Gastrocnemius medialis (tissue), 4 donors: ENCODE results near the gene DHX15.

Source experiments
- POLR2A ChIP-seq, 2 donors: fragments of 450-650 bp; IDR thresholded peaks; one replicate each; pipeline ENCODE4 v1.6.1; 2017; ENCODE audit warnings: antibody characterized with exemption in 2 of 2, mild to moderate bottlenecking in 2 of 2, moderate library complexity in 2 of 2
- TF ChIP-seq, protein P1 (sequence below), 5 experiments: fragments of 450-650 bp in 3 of 5; fragments of 200-600 bp in 2 of 5; sonication (generic) in 2 of 5; IDR thresholded peaks in 4 of 5; conservative IDR thresholded peaks in 1 of 5; 1 replicate in 4 of 5; 2 replicates in 1 of 5; pipeline ENCODE4 v1.5.1; 2016 to 2019; ENCODE audit warnings: antibody characterized with exemption in 5 of 5, mild to moderate bottlenecking in 3 of 5, moderate library complexity in 3 of 5

DNA sequence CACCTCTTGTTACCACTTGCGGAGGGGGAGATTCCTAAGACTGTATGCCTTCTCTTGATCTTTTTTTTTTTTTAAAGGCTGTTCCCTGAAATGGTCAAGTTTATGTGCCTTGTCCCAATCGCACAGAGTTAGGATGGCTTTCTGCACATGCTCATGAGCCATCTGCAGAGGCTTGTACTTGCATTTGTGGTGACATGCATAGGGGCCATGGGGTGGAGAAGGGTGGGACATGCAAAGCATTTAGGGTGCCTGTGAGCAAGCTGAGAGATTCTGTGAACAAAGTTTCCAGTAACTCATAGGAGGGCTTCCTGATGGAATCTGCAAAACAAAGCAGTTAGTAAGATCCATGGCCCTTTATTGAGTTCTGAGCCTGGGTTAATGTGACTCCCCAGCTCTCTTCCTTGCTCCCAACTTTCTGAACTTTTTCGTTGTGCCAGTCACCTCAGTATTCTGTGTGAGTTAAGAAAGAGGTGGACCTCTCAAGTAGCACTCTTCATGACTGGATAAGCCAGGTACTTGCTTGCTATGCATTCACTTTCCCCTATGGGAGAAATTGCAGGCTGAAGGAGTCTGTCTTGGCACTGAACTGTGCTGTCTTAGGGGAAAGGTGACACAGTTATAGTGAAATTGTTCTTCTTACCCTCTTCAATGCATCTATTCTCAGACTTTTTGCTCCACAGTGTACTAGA, 37.9 kb upstream of the DHX15 start:
- TF ChIP-seq, protein P1, sequence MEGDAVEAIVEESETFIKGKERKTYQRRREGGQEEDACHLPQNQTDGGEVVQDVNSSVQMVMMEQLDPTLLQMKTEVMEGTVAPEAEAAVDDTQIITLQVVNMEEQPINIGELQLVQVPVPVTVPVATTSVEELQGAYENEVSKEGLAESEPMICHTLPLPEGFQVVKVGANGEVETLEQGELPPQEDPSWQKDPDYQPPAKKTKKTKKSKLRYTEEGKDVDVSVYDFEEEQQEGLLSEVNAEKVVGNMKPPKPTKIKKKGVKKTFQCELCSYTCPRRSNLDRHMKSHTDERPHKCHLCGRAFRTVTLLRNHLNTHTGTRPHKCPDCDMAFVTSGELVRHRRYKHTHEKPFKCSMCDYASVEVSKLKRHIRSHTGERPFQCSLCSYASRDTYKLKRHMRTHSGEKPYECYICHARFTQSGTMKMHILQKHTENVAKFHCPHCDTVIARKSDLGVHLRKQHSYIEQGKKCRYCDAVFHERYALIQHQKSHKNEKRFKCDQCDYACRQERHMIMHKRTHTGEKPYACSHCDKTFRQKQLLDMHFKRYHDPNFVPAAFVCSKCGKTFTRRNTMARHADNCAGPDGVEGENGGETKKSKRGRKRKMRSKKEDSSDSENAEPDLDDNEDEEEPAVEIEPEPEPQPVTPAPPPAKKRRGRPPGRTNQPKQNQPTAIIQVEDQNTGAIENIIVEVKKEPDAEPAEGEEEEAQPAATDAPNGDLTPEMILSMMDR (IDR thresholded peaks at IDR 0.05 in 4 of 5, conservative IDR thresholded peaks at IDR 0.05 in 1 of 5): no peak
- no peak for TF ChIP-seq POLR2A (IDR thresholded peaks at IDR 0.05)
